Thyroid gland (tissue), 4 donors: Measurements from ENCODE around the gene SLC35B1. TPM values are rescaled to one million over a fixed set of nuclear protein-coding genes. Genes with fewer than 3 reads are reported as not detected.

Experiments
- DNase-seq, 2 donors: peaks; one replicate each; pipeline ENCODE4 v3.0.0-alpha.2; 2019
- H3K27ac ChIP-seq, 3 donors: fragments of 200-600 bp; sonication (generic); 1 replicate in 2 of 3; 2 replicates in 1 of 3; pipeline ENCODE4 v1.5.1; 2016 to 2019; ENCODE audit warnings: mild to moderate bottlenecking in 1 of 3, moderate library complexity in 1 of 3
- H3K27me3 ChIP-seq: fragments of 200-600 bp; sonication (generic); one replicate; pipeline ENCODE4 v1.5.1; 2019
- H3K36me3 ChIP-seq, 2 donors: fragments of 200-600 bp; sonication (generic); one replicate each; pipeline ENCODE4 v1.5.1; 2016 to 2019
- H3K4me1 ChIP-seq, 2 donors: fragments of 200-600 bp; sonication (generic); one replicate each; pipeline ENCODE4 v1.5.1; 2017 to 2019
- H3K4me3 ChIP-seq, 3 donors: fragments of 200-600 bp; sonication (generic); replicated peaks in 1 of 3; 1 replicate in 2 of 3; 2 replicates in 1 of 3; pipeline ENCODE4 v1.5.1; 2016; ENCODE audit warnings: mild to moderate bottlenecking in 1 of 3
- H3K9me3 ChIP-seq: fragments of 200-600 bp; sonication (generic); one replicate; pipeline ENCODE4 v1.5.1; 2017
- POLR2A ChIP-seq, 2 donors: fragments of 450-650 bp; IDR thresholded peaks; one replicate each; pipeline ENCODE4 v1.6.1; 2017; ENCODE audit warnings: antibody characterized with exemption in 2 of 2, mild to moderate bottlenecking in 2 of 2, moderate library complexity in 1 of 2
- WGBS, 2 donors: methylation state at CpG; one replicate each; pipeline ENCODE4 v1.1.5; 2017; 5-methylcytosine and 5-hydroxymethylcytosine counted together
- intact Hi-C: fragments of 100-400 bp; cut with DNase I; formaldehyde crosslinking; loops from one replicate; pipeline ENCODE4 v1.15.1; 2023
- total RNA-seq, 4 donors: library from RNA; depleted of rRNA; stranded (reverse); fragments of >200 nt; gene quantifications; one replicate each; pipeline ENCODE4 v1.2.3, GENCODE V29; 2016
- TF ChIP-seq, protein P1 (sequence below), 6 experiments: fragments of 200-600 bp in 3 of 6; fragments of 450-650 bp in 3 of 6; sonication (generic) in 3 of 6; IDR thresholded peaks; one replicate each; pipeline ENCODE4 v1.5.1; 2016 to 2019; ENCODE audit warnings: antibody characterized with exemption in 6 of 6, mild to moderate bottlenecking in 2 of 6, inconsistent platforms in 1 of 6, moderate library complexity in 1 of 6

Gene SLC35B1
- total RNA-seq, 4 donors from 2014 or later = 77.5 to 171 (median 94.7) TPM

DNA sequence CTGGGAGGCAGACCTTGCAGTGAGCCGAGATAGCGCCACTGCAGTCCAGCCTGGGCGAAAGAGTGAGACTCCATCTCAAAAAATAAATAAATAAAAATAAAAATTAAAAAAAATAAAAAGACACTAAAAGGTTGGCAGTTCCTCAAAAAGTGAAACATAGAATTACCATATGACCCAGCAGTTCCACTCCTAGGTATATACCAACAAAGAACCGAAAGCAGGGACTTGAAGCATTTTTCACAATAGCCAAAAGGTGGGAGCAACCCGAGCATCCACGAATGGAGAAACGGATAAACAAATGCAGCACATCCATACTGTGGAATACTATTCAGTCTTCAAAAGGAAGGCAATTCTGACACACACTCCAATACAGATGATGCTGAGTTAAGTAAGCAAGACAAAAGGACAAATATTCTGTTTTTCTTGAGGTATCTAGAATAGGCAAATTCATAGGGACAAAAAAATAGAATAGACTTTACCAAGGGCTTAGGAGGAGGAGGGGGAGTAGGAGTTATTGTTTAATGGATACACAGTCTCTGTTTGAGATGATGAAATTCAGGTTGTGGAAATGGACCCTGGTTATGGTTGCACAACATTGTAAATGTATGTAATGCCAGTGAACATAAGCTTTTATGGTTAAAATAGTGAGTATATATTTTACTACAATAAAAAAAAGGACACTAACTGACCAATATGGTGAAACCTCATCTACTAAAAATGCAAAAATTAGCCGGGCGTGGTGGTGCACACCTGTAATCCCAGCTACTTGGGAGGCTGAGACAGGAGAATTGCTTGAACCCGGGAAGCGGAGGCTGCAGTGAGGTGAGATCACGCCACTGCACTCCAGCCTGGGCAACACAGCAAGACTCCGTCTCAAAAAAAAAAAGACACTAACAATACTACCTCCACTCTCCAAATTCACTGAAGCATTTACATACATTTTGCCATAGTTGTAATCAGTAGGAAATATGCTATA, 27.0 kb upstream of the SLC35B1 start:
- Histone ChIP-seq H3K36me3 (no peaks in the 10 kb centered on the region), H3K4me1 (peaks cover 32 to 43% of the 10 kb centered on the region in 2 donors), H3K4me3 (no peak overlapping the region), H3K9me3 (no peaks in the 10 kb centered on the region), H3K27ac (no peak overlapping the region), H3K27me3 (no peaks in the 10 kb centered on the region)
- WGBS, 2 donors = 91 to 94% methylated on average over 13 of the region's 13 CpGs
- TF ChIP-seq, protein P1, sequence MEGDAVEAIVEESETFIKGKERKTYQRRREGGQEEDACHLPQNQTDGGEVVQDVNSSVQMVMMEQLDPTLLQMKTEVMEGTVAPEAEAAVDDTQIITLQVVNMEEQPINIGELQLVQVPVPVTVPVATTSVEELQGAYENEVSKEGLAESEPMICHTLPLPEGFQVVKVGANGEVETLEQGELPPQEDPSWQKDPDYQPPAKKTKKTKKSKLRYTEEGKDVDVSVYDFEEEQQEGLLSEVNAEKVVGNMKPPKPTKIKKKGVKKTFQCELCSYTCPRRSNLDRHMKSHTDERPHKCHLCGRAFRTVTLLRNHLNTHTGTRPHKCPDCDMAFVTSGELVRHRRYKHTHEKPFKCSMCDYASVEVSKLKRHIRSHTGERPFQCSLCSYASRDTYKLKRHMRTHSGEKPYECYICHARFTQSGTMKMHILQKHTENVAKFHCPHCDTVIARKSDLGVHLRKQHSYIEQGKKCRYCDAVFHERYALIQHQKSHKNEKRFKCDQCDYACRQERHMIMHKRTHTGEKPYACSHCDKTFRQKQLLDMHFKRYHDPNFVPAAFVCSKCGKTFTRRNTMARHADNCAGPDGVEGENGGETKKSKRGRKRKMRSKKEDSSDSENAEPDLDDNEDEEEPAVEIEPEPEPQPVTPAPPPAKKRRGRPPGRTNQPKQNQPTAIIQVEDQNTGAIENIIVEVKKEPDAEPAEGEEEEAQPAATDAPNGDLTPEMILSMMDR (IDR thresholded peaks at IDR 0.05) = no peak
- TF ChIP-seq POLR2A (IDR thresholded peaks at IDR 0.05) = no peak
- intact Hi-C loops = no loop called here
- DNase-seq = no peak

DNA sequence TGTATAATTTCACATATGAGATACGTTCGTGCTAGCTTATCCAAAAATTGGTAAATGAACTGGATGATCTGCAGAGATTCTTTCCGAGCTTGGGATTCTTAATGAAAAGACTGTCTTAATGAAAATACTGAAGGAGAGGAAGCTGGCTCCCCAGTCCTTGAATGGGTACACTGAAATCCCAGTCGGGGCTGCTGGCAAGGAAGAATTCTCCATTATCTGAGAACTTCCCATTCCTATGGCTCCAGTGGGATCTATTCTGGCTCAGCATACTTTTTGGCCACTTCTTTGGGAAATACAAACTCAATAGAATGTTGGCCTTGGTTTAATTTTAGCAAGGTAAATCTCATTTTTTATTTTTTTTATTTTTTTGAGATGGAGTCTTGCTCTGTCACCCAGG, 23.7 kb upstream of the SLC35B1 start:
- DNase-seq = no peak
- Histone ChIP-seq H3K9me3 (no peaks in the 10 kb centered on the region), H3K27me3 (no peaks in the 10 kb centered on the region), H3K4me1 (peaks cover 14 to 37% of the 10 kb centered on the region in 2 donors), H3K36me3 (no peaks in the 10 kb centered on the region), H3K27ac (peak overlapping the region in 1 of 3 donors; percentile 71), H3K4me3 (no peak overlapping the region)
- intact Hi-C loops = no loop called here
- 70 to 82% methylated on average over 4 of the region's 4 CpGs for WGBS, 2 donors
- TF ChIP-seq, protein P1 (IDR thresholded peaks at IDR 0.05) = no peak
- no peak for TF ChIP-seq POLR2A (IDR thresholded peaks at IDR 0.05)

DNA sequence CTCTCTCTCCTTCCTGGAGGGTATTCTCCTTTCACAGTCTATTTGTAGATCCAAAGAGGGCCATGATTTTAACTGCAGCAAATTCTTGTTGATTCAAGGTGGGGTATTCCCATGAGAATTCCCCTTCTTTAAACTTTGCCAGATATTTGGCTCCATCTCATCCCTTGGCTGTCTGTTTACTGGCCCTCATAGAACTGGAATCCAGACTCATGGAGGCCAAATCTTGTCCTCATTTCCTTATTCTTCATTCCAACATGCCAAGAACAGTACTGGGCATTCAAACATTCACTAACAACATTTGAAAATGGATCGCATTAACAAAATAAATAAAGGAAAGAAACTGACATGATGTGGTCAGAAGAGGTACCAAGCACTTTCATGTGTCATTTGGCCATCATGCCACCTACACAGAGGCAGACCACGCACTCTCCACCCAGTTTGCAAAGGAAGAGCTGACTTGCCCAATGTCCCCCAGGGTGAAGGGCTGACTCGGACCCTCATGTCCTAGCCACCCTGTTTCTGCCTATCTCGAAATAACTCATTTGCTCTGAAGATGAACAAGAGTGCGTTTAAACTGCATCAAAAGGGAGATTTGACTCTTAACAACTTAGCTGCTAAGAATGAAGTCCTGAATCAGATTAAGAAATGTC, 23.1 kb upstream of the SLC35B1 start:
- H3K4me1 ChIP-seq = peaks cover 14 to 37% of the 10 kb centered on the region in 2 donors
- no peak overlapping the region for H3K4me3 ChIP-seq
- 78 to 87% methylated on average over 5 of the region's 5 CpGs for WGBS, 2 donors

DNA sequence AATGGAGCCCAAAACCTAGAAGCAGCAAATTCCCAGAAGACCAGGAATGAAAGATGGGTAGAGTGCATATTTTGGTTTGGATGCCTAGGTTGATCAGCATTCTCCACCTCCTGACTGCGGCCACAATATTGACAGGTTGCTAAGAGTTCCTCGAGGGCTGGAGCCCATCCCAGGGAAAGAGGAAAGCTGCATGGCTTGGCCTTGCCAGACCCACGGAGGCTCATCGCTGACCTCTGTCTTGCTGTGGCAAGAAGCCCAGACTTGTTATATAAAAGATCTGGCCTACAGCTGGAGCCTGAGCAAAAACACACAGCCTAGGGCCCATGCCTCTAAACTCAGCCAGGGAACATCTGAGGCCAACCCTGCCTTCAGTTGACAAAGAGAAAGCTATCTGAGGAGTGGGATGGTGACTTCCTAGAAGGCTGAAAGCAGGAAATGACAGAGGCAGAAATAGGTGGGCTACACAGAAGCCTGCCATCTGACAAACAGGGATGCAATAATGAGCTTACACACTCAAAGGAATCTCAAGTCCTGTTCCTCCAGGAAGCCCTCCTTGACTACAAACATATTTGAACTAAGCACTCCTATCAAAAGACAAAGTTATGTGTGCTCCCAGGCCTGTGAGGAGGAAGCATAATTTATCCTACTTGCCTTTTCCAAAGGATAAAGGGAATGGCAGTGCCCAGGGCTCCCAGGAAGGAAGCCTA, 22.5 kb upstream of the SLC35B1 start:
- Histone ChIP-seq H3K9me3 (no peaks in the 10 kb centered on the region), H3K4me3 (no peak overlapping the region), H3K4me1 (peaks cover 16 to 37% of the 10 kb centered on the region in 2 donors), H3K27ac (peak overlapping the region; percentile 71 to 75 (median 72)), H3K27me3 (no peaks in the 10 kb centered on the region), H3K36me3 (no peaks in the 10 kb centered on the region)
- intact Hi-C loops = no loop called here
- WGBS, 2 donors = 5 to 11% methylated on average over 4 of the region's 4 CpGs
- TF ChIP-seq, protein P1 (IDR thresholded peaks at IDR 0.05) = no peak
- TF ChIP-seq POLR2A (IDR thresholded peaks at IDR 0.05) = no peak
- peak; percentile 75 to 84 for DNase-seq

More for the DNA sequence above, 23.1 kb upstream of the SLC35B1 start:
- Histone ChIP-seq H3K9me3 (no peaks in the 10 kb centered on the region), H3K36me3 (no peaks in the 10 kb centered on the region), H3K27ac (peak overlapping the region; percentile 71 to 75 (median 72)), H3K27me3 (no peaks in the 10 kb centered on the region)
- no peak for TF ChIP-seq POLR2A (IDR thresholded peaks at IDR 0.05)
- TF ChIP-seq, protein P1 (IDR thresholded peaks at IDR 0.05) = no peak
- intact Hi-C loops = no loop called here
- no peak for DNase-seq
